Upper lobe of left lung (tissue), 6 donors: ENCODE data around the gene NEDD4L. TPM values are rescaled to one million over a fixed set of nuclear protein-coding genes. Genes with fewer than 3 reads are reported as not detected.

Source experiments
- ATAC-seq, 2 donors: fragments of 200-7000 bp; cut with Tn5 transposase; one replicate each; pipeline ENCODE4 v1.9.1; 2022; ENCODE audit warnings: mild to moderate bottlenecking in 2 of 2, moderate library complexity in 2 of 2; ENCODE audit not compliant: low FRiP score in 2 of 2
- DNase-seq, 2 donors: peaks; one replicate each; pipeline ENCODE4 v3.0.0-alpha.2; 2019 to 2020
- H3K27ac ChIP-seq, 4 donors: fragments of 200-600 bp; sonication (generic); one replicate each; pipeline ENCODE4 v1.5.1; 2016 to 2019
- H3K27me3 ChIP-seq, 4 donors: fragments of 200-600 bp; sonication (generic); one replicate each; pipeline ENCODE4 v1.5.1; 2017 to 2019
- H3K36me3 ChIP-seq, 4 donors: fragments of 200-600 bp; sonication (generic); one replicate each; pipeline ENCODE4 v1.5.1; 2016 to 2019
- H3K4me1 ChIP-seq, 4 donors: fragments of 200-600 bp; sonication (generic); one replicate each; pipeline ENCODE4 v1.5.1; 2018 to 2019
- H3K4me3 ChIP-seq, 4 donors: fragments of 200-600 bp; sonication (generic); one replicate each; pipeline ENCODE4 v1.5.1; 2017 to 2019; ENCODE audit warnings: mild to moderate bottlenecking in 2 of 4, moderate library complexity in 1 of 4
- H3K9me3 ChIP-seq, 4 donors: fragments of 200-600 bp; sonication (generic); one replicate each; pipeline ENCODE4 v1.5.1; 2018 to 2019
- CTCF ChIP-seq, 6 experiments: fragments of 450-650 bp in 4 of 6; fragments of 200-600 bp in 2 of 6; sonication (generic) in 2 of 6; IDR thresholded peaks; one replicate each; pipeline ENCODE4 v1.5.1; 2016 to 2019; ENCODE audit warnings: antibody characterized with exemption in 6 of 6
- EP300 ChIP-seq, 4 donors: sonication (generic); formaldehyde crosslinking; IDR thresholded peaks; one replicate each; pipeline ENCODE4 v1.5.1; 2017; ENCODE audit warnings: antibody characterized with exemption in 4 of 4, control low read depth in 2 of 4
- POLR2A ChIP-seq, 4 donors: fragments of 450-650 bp; IDR thresholded peaks; one replicate each; pipeline ENCODE4 v1.5.1; 2016 to 2017; ENCODE audit warnings: antibody characterized with exemption in 4 of 4, mild to moderate bottlenecking in 2 of 4
- POLR2AphosphoS5 ChIP-seq, 2 donors: sonication (generic); formaldehyde crosslinking; IDR thresholded peaks; one replicate each; pipeline ENCODE4 v1.5.1; 2017; ENCODE audit warnings: antibody characterized with exemption in 2 of 2
- WGBS, 2 donors: methylation state at CpG; one replicate each; pipeline ENCODE4 v1.1.5; 2017 to 2018; 5-methylcytosine and 5-hydroxymethylcytosine counted together
- total RNA-seq, 6 donors: library from RNA; depleted of rRNA in 4 of 6; stranded (reverse); fragments of >200 nt in 4 of 6; gene quantifications; one replicate each; pipeline versions ENCODE4 v1.1.0 to v1.2.1, GENCODE V29; 2016 to 2021
- donor health status: DM: no; HTN: no; CAD: no; lungs with moderate emphysema.
- donor health status: DM: no; HTN: yes; CAD: no; lungs with severe emphysema.

Gene NEDD4L
- total RNA-seq, 6 donors from 2014 or later = 148 to 491 (median 300) TPM

- 65 to 68% methylated on average over 2 of the region's 2 CpGs for WGBS, 2 donors
- DNase-seq = no peak
- TF ChIP-seq CTCF (IDR thresholded peaks at IDR 0.05) (no peak), POLR2AphosphoS5 (IDR thresholded peaks at IDR 0.05) (no peak), EP300 (IDR thresholded peaks at IDR 0.05) (no peak), POLR2A (IDR thresholded peaks at IDR 0.05) (no peak)
- Histone ChIP-seq H3K9me3 (no peaks in the 10 kb centered on the region), H3K36me3 (peaks cover 3 to 26% (median 6%) of the 10 kb centered on the region in 4 donors), H3K27me3 (no peaks in the 10 kb centered on the region), H3K27ac (no peak overlapping the region), H3K4me1 (peaks cover 16 to 20% (median 17%) of the 10 kb centered on the region in 4 donors), H3K4me3 (no peak overlapping the region)
- ATAC-seq = no peak
Measured at GRCh38 chr18:58360324-58360723, 316.3 kb downstream of the NEDD4L start.

- DNase-seq = no peak
- no peaks in the 10 kb centered on the region for H3K27me3 ChIP-seq
Measured at GRCh38 chr18:58361212-58361611, 317.2 kb downstream of the NEDD4L start.

GRCh38 chr18:58362027-58362575 is 318.1 kb downstream of the NEDD4L start:
- Histone ChIP-seq H3K27me3 (no peaks in the 10 kb centered on the region), H3K4me3 (no peak overlapping the region), H3K27ac (peak overlapping the region; percentile 62 to 77 (median 66)), H3K9me3 (no peaks in the 10 kb centered on the region), H3K4me1 (peaks cover 16 to 20% (median 17%) of the 10 kb centered on the region in 4 donors), H3K36me3 (peaks cover 3 to 43% (median 17%) of the 10 kb centered on the region in 4 donors)
- DNase-seq = peak in 1 of 2 donors; percentile 58
- no peak for TF ChIP-seq POLR2A (IDR thresholded peaks at IDR 0.05)
- peak in 2 of 4 donors; percentile 59 to 62 for TF ChIP-seq EP300 (IDR thresholded peaks at IDR 0.05)
- TF ChIP-seq POLR2AphosphoS5 (IDR thresholded peaks at IDR 0.05) = peak in 1 of 2 donors; percentile 37
- TF ChIP-seq CTCF (IDR thresholded peaks at IDR 0.05) = no peak
- ATAC-seq = peak; percentile 78 to 91
- 28% methylated on average over 8 of the region's 8 CpGs for WGBS, 2 donors

More at GRCh38 chr18:58361212-58361611, 317.2 kb downstream of the NEDD4L start:
- 78 to 80% methylated on average over 5 of the region's 5 CpGs for WGBS, 2 donors
- peaks cover 16 to 20% (median 17%) of the 10 kb centered on the region in 4 donors for H3K4me1 ChIP-seq
- TF ChIP-seq POLR2A (IDR thresholded peaks at IDR 0.05) (no peak), POLR2AphosphoS5 (IDR thresholded peaks at IDR 0.05) (no peak), CTCF (IDR thresholded peaks at IDR 0.05) (no peak), EP300 (IDR thresholded peaks at IDR 0.05) (no peak)
- no peak for ATAC-seq
- H3K27ac ChIP-seq = peak overlapping the region; percentile 21 to 69 (median 49)
- no peak overlapping the region for H3K4me3 ChIP-seq
- no peaks in the 10 kb centered on the region for H3K9me3 ChIP-seq
- peaks cover under 1 to 35% (median 10%) of the 10 kb centered on the region in 4 donors for H3K36me3 ChIP-seq

- peaks cover 3 to 43% (median 23%) of the 10 kb centered on the region in 4 donors for H3K36me3 ChIP-seq
- WGBS, 2 donors = 51 to 70% methylated on average over 2 of the region's 2 CpGs
- H3K27ac ChIP-seq = peak overlapping the region in 3 of 4 donors; percentile 64 to 77 (median 69)
- no peak for TF ChIP-seq CTCF (IDR thresholded peaks at IDR 0.05)
- no peak for TF ChIP-seq EP300 (IDR thresholded peaks at IDR 0.05)
- no peak for TF ChIP-seq POLR2AphosphoS5 (IDR thresholded peaks at IDR 0.05)
- TF ChIP-seq POLR2A (IDR thresholded peaks at IDR 0.05) = no peak
- H3K9me3 ChIP-seq = no peaks in the 10 kb centered on the region
- ATAC-seq = no peak
- no peak overlapping the region for H3K4me3 ChIP-seq
- H3K4me1 ChIP-seq = peaks cover 16 to 20% (median 17%) of the 10 kb centered on the region in 4 donors
- no peak for DNase-seq
- no peaks in the 10 kb centered on the region for H3K27me3 ChIP-seq
Measured at GRCh38 chr18:58362829-58363271, 318.8 kb downstream of the NEDD4L start.
